ENCODE data around the gene KRT6A. TPM values are rescaled to one million over a fixed set of nuclear protein-coding genes. Genes with fewer than 3 reads are reported as not detected.

KRT6A gene
- total RNA-seq, 4 donors from 2014 or later, result not detected

GRCh38 chr12:52442600-52443061 is 50.4 kb downstream of the KRT6A start:
- Histone ChIP-seq H3K4me1 (no peaks in the 10 kb centered on the region), H3K27me3 (peaks cover 0 to 5% (median 0%) of the 10 kb centered on the region in 3 donors), H3K27ac (no peak overlapping the region), H3K4me3 (no peak overlapping the region), H3K9me3 (no peaks in the 10 kb centered on the region), H3K36me3 (no peaks in the 10 kb centered on the region)
- DNase-seq, result no peak
- in situ Hi-C loops (cut with MboI; ENCODE audit: low sequenced_read_pairs in 4 of 4), result no loop called here
- intact Hi-C loops (cut with DNase I; ENCODE audit: low total_unique reads), result no loop called here
- no peak for ATAC-seq
- no peak for TF ChIP-seq POLR2A (IDR thresholded peaks at IDR 0.05)

GRCh38 chr12:52441320-52441911 is 51.6 kb downstream of the KRT6A start:
- DNase-seq (no peak), ATAC-seq (no peak)
- H3K4me1 ChIP-seq, result no peaks in the 10 kb centered on the region
- no peak overlapping the region for H3K4me3 ChIP-seq
- no peak overlapping the region for H3K27ac ChIP-seq
- H3K36me3 ChIP-seq, result no peaks in the 10 kb centered on the region
- no peaks in the 10 kb centered on the region for H3K9me3 ChIP-seq
- peaks cover 0 to 5% (median 0%) of the 10 kb centered on the region in 3 donors for H3K27me3 ChIP-seq
- intact Hi-C loops (cut with DNase I; ENCODE audit: low total_unique reads) (no loop called here), in situ Hi-C loops (cut with MboI; ENCODE audit: low sequenced_read_pairs in 4 of 4) (no loop called here)
- TF ChIP-seq POLR2A (IDR thresholded peaks at IDR 0.05) (no peak), CTCF (IDR thresholded peaks at IDR 0.05 in 4 of 5, conservative IDR thresholded peaks at IDR 0.05 in 1 of 5) (no peak)

- no peaks in the 10 kb centered on the region for H3K36me3 ChIP-seq
- ATAC-seq, result no peak
- TF ChIP-seq CTCF (IDR thresholded peaks at IDR 0.05 in 4 of 5, conservative IDR thresholded peaks at IDR 0.05 in 1 of 5), result no peak
- TF ChIP-seq POLR2A (IDR thresholded peaks at IDR 0.05), result no peak
- DNase-seq, result no peak
- H3K9me3 ChIP-seq, result no peaks in the 10 kb centered on the region
- no peaks in the 10 kb centered on the region for H3K4me1 ChIP-seq
- in situ Hi-C loops (cut with MboI; ENCODE audit: low sequenced_read_pairs in 4 of 4), result no loop called here
- intact Hi-C loops (cut with DNase I; ENCODE audit: low total_unique reads), result no loop called here
- peaks cover 0 to 5% (median 0%) of the 10 kb centered on the region in 3 donors for H3K27me3 ChIP-seq
- H3K27ac ChIP-seq, result no peak overlapping the region
- no peak overlapping the region for H3K4me3 ChIP-seq
These were observed 52.2 kb downstream of the KRT6A start for GRCh38 chr12:52440821-52441319.

- peaks cover 0 to 5% (median 2%) of the 10 kb centered on the region in 3 donors for H3K27me3 ChIP-seq
- no peaks in the 10 kb centered on the region for H3K4me1 ChIP-seq
- no peak overlapping the region for H3K27ac ChIP-seq
- TF ChIP-seq CTCF (IDR thresholded peaks at IDR 0.05 in 4 of 5, conservative IDR thresholded peaks at IDR 0.05 in 1 of 5), result no peak
- no peak for TF ChIP-seq POLR2A (IDR thresholded peaks at IDR 0.05)
- DNase-seq (no peak), ATAC-seq (no peak)
- H3K9me3 ChIP-seq, result no peaks in the 10 kb centered on the region
- no peaks in the 10 kb centered on the region for H3K36me3 ChIP-seq
- intact Hi-C loops (cut with DNase I; ENCODE audit: low total_unique reads) (no loop called here), in situ Hi-C loops (cut with MboI; ENCODE audit: low sequenced_read_pairs in 4 of 4) (no loop called here)
- H3K4me3 ChIP-seq, result no peak overlapping the region
These were observed 53.2 kb downstream of the KRT6A start for GRCh38 chr12:52439845-52440244.

GRCh38 chr12:52439420-52439819 is 53.6 kb downstream of the KRT6A start:
- no peak for DNase-seq
- Histone ChIP-seq H3K9me3 (no peaks in the 10 kb centered on the region), H3K4me1 (no peaks in the 10 kb centered on the region), H3K4me3 (no peak overlapping the region), H3K27ac (no peak overlapping the region), H3K36me3 (no peaks in the 10 kb centered on the region), H3K27me3 (peaks cover 0 to 6% (median 5%) of the 10 kb centered on the region in 3 donors)
- intact Hi-C loops (cut with DNase I; ENCODE audit: low total_unique reads) (no loop called here), in situ Hi-C loops (cut with MboI; ENCODE audit: low sequenced_read_pairs in 4 of 4) (no loop called here)
- no peak for TF ChIP-seq CTCF (IDR thresholded peaks at IDR 0.05 in 4 of 5, conservative IDR thresholded peaks at IDR 0.05 in 1 of 5)
- no peak for TF ChIP-seq POLR2A (IDR thresholded peaks at IDR 0.05)
- no peak for ATAC-seq

All from gastrocnemius medialis (tissue), 4 donors.